GM21723 (cell line): Measurements from ENCODE around the gene RAB15.

Experiments
- ATAC-seq: cut with Tn5 transposase; IDR thresholded peaks from one replicate; pipeline ENCODE4 v1.9.1; 2021; ENCODE audit warnings: mild to moderate bottlenecking, moderate library complexity; ENCODE audit not compliant: unreplicated experiment

Gene RAB15

GRCh38 chr14:64939817-64940190 lies 32.3 kb downstream of the RAB15 start:
- ATAC-seq = no peak

GRCh38 chr14:64938972-64939816 lies 32.9 kb downstream of the RAB15 start:
- ATAC-seq = no peak

GRCh38 chr14:64937821-64938193 lies 34.3 kb downstream of the RAB15 start:
- ATAC-seq = no peak

GRCh38 chr14:64937171-64937820 lies 34.8 kb downstream of the RAB15 start:
- no peak for ATAC-seq

- no peak for ATAC-seq
Measured at GRCh38 chr14:64935508-64935907, 36.6 kb downstream of the RAB15 start.

GRCh38 chr14:64934338-64934929 lies 37.7 kb downstream of the RAB15 start:
- no peak for ATAC-seq

GRCh38 chr14:64932231-64932630 lies 39.9 kb downstream of the RAB15 start:
- no peak for ATAC-seq

- ATAC-seq = no peak
Measured at GRCh38 chr14:64931123-64931522, 41.0 kb downstream of the RAB15 start.

GRCh38 chr14:64930085-64930843 lies 41.9 kb downstream of the RAB15 start:
- no peak for ATAC-seq

GRCh38 chr14:64929014-64929359 lies 43.1 kb downstream of the RAB15 start:
- no peak for ATAC-seq

GRCh38 chr14:64928239-64929013 lies 43.7 kb downstream of the RAB15 start:
- peak; percentile 83 for ATAC-seq

GRCh38 chr14:64927031-64927430 lies 45.1 kb downstream of the RAB15 start:
- ATAC-seq = no peak

GRCh38 chr14:64926398-64926995 lies 45.6 kb downstream of the RAB15 start:
- ATAC-seq = no peak

- no peak for ATAC-seq
Measured at GRCh38 chr14:64923015-64923414, 49.1 kb downstream of the RAB15 start.

GRCh38 chr14:64920465-64920864 lies 51.7 kb downstream of the RAB15 start:
- no peak for ATAC-seq

- no peak for ATAC-seq
Measured at GRCh38 chr14:64919618-64920017, 52.5 kb downstream of the RAB15 start.

- ATAC-seq = no peak
Measured at GRCh38 chr14:64919215-64919614, 52.9 kb downstream of the RAB15 start.

- no peak for ATAC-seq
Measured at GRCh38 chr14:64918216-64918615, 53.9 kb downstream of the RAB15 start.

GRCh38 chr14:64915797-64916196 lies 56.3 kb downstream of the RAB15 start:
- ATAC-seq = no peak

- no peak for ATAC-seq
Measured at GRCh38 chr14:64915029-64915424, 57.1 kb downstream of the RAB15 start.
